GM18517 (cell line): ENCODE data around the gene PRKAR1B.

Experiments used
- ATAC-seq: cut with Tn5 transposase; IDR thresholded peaks from one replicate; pipeline ENCODE4 v1.9.1; 2021; ENCODE audit warnings: mild to moderate bottlenecking, moderate library complexity; ENCODE audit not compliant: unreplicated experiment

The PRKAR1B gene

GRCh38 chr7:527723-528122 lies 199.4 kb downstream of the PRKAR1B start:
- ATAC-seq: no peak

GRCh38 chr7:526460-527034 lies 200.5 kb downstream of the PRKAR1B start:
- no peak for ATAC-seq

- no peak for ATAC-seq
These were observed 201.3 kb downstream of the PRKAR1B start for GRCh38 chr7:525740-526139.

GRCh38 chr7:524800-525199 lies 202.3 kb downstream of the PRKAR1B start:
- ATAC-seq: no peak

- no peak for ATAC-seq
These were observed 203.4 kb downstream of the PRKAR1B start for GRCh38 chr7:523347-524336.

- no peak for ATAC-seq
These were observed 204.1 kb downstream of the PRKAR1B start for GRCh38 chr7:522951-523314.

- no peak for ATAC-seq
These were observed 204.8 kb downstream of the PRKAR1B start for GRCh38 chr7:522071-522950.

GRCh38 chr7:521221-522070 lies 205.6 kb downstream of the PRKAR1B start:
- no peak for ATAC-seq

GRCh38 chr7:520503-521161 lies 206.4 kb downstream of the PRKAR1B start:
- no peak for ATAC-seq

GRCh38 chr7:519484-520390 lies 207.3 kb downstream of the PRKAR1B start, which contains the start of gene PDGFA:
Gene PDGFA, minus strand, starts transcription at chr7:519846. Its CDS starts 845 bp downstream, at chr7:519001.
- ATAC-seq: no peak

GRCh38 chr7:518630-519483 lies 208.2 kb downstream of the PRKAR1B start:
- no peak for ATAC-seq

- no peak for ATAC-seq
These were observed 209.1 kb downstream of the PRKAR1B start for GRCh38 chr7:517774-518629.

GRCh38 chr7:516606-517456 lies 210.2 kb downstream of the PRKAR1B start:
- no peak for ATAC-seq

GRCh38 chr7:516216-516605 lies 210.9 kb downstream of the PRKAR1B start:
- no peak for ATAC-seq

- no peak for ATAC-seq
These were observed 211.5 kb downstream of the PRKAR1B start for GRCh38 chr7:515628-516027.
